GM06990 (cell line): ENCODE measurements around the gene POPDC2.

ENCODE experiments used
- DNase-seq: peaks from one replicate; pipeline ENCODE4 v3.0.0-alpha.2; 2011; ENCODE audit not compliant: insufficient read length; ENCODE audit errors: extremely low read depth
- H3K27me3 ChIP-seq: replicated peaks from 2 replicates; pipeline ENCODE4 v1.6.0; 2011; ENCODE audit warnings: low read length; ENCODE audit not compliant: control insufficient read depth, insufficient read depth
- H3K36me3 ChIP-seq: 2 replicates; pipeline ENCODE4 v1.5.1; 2011; ENCODE audit warnings: low read length; ENCODE audit not compliant: control insufficient read depth, insufficient read depth
- H3K4me3 ChIP-seq: replicated peaks from 2 replicates; pipeline ENCODE4 v1.5.1; 2011; ENCODE audit warnings: low read depth, mild to moderate bottlenecking, control low read depth, low read length
- TF ChIP-seq, protein P1 (sequence below): IDR thresholded peaks from 2 replicates; pipeline ENCODE4 v1.5.1; 2011; ENCODE audit warnings: low read length, control low read depth, mild to moderate bottlenecking, inconsistent platforms; ENCODE audit not compliant: insufficient read depth, poor library complexity, severe bottlenecking

The POPDC2 gene

GRCh38 chr3:119664850-119665379, 4.5 kb upstream of the POPDC2 start:
- no peak for DNase-seq
- TF ChIP-seq, protein P1, sequence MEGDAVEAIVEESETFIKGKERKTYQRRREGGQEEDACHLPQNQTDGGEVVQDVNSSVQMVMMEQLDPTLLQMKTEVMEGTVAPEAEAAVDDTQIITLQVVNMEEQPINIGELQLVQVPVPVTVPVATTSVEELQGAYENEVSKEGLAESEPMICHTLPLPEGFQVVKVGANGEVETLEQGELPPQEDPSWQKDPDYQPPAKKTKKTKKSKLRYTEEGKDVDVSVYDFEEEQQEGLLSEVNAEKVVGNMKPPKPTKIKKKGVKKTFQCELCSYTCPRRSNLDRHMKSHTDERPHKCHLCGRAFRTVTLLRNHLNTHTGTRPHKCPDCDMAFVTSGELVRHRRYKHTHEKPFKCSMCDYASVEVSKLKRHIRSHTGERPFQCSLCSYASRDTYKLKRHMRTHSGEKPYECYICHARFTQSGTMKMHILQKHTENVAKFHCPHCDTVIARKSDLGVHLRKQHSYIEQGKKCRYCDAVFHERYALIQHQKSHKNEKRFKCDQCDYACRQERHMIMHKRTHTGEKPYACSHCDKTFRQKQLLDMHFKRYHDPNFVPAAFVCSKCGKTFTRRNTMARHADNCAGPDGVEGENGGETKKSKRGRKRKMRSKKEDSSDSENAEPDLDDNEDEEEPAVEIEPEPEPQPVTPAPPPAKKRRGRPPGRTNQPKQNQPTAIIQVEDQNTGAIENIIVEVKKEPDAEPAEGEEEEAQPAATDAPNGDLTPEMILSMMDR = no peak
- Histone ChIP-seq H3K27me3 (no peaks in the 10 kb centered on the region), H3K36me3 (peaks cover 1% of the 10 kb centered on the region), H3K4me3 (no peak overlapping the region)

- no peak for DNase-seq
- Histone ChIP-seq H3K27me3 (no peaks in the 10 kb centered on the region), H3K36me3 (peaks cover 4% of the 10 kb centered on the region), H3K4me3 (no peak overlapping the region)
- TF ChIP-seq, protein P1 = no peak
Observed at GRCh38 chr3:119664370-119664769, 4.0 kb upstream of the POPDC2 start.

- Histone ChIP-seq H3K27me3 (no peaks in the 10 kb centered on the region), H3K4me3 (no peak overlapping the region), H3K36me3 (peaks cover 4% of the 10 kb centered on the region)
- TF ChIP-seq, protein P1 = no peak
- DNase-seq = no peak
Observed at GRCh38 chr3:119663885-119664284, 3.5 kb upstream of the POPDC2 start.

DNA sequence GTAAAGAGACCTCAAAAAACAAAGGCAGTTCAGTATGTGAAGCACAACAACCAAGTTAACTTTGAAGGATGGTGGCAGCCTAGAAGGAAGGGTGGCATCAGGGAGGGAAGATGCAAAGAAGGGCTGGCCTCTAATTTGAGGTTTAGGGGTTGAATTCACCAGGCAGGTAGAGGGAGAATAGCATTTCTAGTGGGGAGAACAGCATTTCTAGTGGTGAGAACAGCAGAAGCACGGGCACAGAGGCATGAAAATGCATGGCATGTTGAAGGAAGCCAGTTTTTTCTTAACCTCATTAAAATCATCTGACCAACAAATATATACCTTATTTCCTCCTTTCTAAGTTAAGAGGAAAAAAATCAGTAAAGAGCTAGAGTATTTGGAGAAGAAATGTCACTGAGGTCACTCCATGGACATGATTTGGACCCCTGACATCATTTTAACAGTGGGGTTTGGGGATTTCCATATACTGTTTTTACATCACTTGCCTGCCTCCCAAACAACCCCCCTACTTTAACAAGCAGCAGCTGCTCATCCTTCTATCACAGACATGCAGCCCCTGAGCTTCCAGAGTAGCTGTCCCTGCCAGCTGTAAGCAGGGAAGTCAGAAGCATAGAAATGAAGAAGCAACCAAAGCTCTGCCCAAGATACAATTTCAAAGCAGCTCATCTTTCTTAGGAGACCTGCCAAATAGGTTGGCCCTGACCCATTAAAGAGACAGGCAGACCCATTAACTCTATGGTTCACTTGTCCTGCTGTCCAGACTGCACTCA, 2.4 kb upstream of the POPDC2 start:
- no peak for DNase-seq
- Histone ChIP-seq H3K36me3 (peaks cover 4% of the 10 kb centered on the region), H3K4me3 (no peak overlapping the region), H3K27me3 (no peaks in the 10 kb centered on the region)
- TF ChIP-seq, protein P1 = peak; percentile 19

DNA sequence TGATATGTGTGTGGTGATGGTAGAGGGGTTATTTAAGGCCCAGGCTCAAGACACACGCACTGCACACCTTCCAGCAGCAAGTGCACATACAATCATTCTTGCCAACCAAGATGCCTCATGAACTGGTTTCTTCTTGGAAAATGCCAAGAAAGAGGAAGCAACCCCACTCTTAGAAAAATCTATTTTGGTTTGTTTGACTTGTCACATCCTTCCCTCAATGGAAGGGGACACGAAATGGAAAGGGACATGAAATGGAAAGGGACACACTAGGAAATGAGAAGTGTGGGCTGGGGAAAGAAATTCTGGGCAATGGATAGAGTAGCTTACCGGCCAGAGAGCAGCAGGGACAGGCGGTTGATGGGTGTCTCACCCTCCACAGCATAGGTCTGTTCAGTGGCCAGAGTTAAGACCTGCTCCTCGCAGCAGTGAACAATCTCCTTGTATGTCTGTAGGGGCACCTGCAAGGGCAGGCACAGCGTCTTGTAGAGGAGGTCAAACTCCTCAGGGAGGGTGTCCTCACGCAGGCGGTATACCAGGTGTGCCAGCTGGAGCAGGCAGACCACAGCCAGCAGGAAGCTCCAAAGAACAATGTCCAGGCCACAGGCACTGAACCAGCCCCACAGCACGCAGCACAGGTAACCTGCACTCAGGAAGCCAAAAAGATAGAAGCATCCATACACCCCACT, 640 bp downstream of the POPDC2 start:
- no peak overlapping the region for H3K4me3 ChIP-seq
- peaks cover 4% of the 10 kb centered on the region for H3K36me3 ChIP-seq
- TF ChIP-seq, protein P1 = no peak
- DNase-seq = no peak
- no peaks in the 10 kb centered on the region for H3K27me3 ChIP-seq
